GM18907 (cell line): ENCODE data around the gene ZNF503.

Source experiments
- ATAC-seq: cut with Tn5 transposase; IDR thresholded peaks from one replicate; pipeline ENCODE4 v1.9.1; 2021; ENCODE audit warnings: mild to moderate bottlenecking, moderate library complexity; ENCODE audit not compliant: unreplicated experiment

Gene ZNF503, protein sequence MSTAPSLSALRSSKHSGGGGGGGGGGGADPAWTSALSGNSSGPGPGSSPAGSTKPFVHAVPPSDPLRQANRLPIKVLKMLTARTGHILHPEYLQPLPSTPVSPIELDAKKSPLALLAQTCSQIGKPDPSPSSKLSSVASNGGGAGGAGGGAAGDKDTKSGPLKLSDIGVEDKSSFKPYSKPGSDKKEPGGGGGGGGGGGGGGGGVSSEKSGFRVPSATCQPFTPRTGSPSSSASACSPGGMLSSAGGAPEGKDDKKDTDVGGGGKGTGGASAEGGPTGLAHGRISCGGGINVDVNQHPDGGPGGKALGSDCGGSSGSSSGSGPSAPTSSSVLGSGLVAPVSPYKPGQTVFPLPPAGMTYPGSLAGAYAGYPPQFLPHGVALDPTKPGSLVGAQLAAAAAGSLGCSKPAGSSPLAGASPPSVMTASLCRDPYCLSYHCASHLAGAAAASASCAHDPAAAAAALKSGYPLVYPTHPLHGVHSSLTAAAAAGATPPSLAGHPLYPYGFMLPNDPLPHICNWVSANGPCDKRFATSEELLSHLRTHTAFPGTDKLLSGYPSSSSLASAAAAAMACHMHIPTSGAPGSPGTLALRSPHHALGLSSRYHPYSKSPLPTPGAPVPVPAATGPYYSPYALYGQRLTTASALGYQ

DNA sequence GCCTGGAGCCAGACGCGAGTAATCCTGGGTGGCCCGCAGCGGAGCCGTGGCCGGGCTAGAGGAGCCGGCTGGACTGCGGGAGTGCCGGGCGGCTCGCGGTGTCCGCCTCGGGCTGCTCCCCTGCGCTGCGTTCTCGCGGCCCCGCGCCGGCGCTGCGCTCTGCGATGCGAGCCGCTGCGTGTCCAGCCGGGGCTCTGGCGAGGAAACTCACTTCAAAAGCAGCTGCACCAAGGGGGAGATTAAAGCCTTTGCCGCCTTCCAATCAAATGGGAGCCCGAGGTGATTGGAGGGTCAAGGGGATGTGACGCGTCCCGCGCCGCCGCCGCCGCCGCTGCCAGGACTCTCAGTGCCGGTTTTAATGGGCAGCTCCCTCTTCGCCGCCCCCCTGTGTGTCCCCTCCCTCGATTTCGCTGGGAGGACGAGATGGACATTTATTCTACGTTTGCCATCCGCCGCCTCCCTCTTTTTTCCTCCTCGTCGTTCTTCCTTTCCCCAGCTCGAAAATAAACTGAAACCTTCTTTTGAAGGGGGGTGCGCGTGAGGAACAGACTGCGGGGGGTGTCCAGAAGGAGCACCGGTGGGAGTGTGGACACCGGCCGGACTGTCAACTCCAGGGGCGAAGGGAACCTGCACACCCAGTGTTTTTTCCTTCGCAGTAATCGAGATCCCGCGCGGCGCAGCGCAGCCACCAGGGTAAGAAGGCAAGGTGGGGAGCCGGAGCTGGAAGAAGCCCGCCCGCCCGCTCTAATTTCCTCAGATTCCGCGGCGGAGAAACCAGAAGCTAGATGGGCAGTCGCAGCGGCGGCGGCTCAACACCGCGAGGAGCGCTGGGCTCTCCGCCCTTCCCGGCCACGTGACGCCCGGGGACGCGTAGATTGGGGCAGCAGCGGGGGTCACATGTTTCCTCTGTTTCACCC, at the start of gene ZNF503:
Gene ZNF503 (minus strand): TSS at position 196 of the 917 bp plus-strand sequence. CDS start 345 bp downstream, outside the sequence.
- ATAC-seq = peak; percentile 72

DNA sequence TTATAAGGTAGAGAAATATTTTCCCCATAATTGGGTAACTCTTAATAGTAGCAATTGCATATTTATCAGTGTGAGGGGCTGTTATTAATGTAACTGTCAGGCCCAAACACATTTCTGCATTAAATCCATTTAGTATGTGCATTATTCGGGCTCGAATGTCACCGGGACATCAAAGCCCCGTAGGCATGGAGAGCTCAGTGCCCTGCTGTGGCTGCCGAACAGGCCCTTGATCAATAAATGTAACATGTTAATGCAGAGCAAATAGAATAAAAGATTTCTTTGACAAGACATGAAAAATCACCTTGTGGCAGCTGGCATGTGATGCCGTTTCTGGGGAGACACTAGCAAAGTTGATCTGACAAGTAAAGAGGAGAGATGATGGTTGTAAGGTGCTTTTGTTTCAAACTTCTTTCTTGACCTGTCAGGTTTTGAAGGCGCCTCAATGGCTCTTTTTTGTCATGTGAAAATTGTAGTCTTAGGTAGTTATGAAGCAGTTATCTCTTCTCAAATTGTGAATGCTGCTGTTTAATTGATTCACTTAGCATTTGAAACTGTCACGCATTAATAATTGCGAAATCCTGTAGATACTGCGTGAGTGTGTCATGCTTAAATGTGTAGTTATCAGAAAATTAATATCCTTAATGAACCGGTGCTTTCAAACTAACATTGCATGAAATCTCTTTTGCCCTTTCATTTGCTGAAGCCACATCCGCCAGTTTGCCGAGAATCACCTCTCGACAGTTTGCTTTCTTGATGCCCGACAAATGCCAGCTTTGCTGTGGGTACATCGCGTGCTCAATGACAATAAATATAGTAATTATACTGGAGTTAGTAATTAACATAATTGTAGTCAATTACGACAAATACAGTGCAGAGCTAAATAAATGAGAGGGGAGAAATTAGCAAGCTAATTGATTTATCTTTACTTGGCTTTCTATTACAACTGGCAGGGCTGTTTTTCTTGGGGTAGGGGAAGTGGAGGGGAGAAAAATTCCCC, 49.4 kb upstream of the ZNF503 start:
- ATAC-seq = no peak

DNA sequence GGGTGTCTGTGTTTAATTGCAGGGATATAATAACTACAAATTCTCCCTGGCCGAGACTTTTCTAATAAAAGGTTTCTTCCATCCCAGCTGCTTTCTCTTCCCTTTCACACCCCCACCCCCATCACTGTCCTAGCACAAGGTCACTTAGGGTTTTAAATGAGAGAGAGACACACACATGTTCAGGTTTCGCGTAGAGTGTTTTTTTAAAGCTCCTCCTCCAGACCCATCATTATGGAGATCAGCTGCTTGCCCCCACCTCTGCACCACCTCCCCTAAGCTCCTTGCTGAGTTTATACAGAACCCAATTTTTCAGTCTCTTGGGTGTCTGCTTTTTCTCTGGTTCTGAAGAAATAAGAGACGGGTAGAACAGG, 48.5 kb upstream of the ZNF503 start:
- no peak for ATAC-seq

DNA sequence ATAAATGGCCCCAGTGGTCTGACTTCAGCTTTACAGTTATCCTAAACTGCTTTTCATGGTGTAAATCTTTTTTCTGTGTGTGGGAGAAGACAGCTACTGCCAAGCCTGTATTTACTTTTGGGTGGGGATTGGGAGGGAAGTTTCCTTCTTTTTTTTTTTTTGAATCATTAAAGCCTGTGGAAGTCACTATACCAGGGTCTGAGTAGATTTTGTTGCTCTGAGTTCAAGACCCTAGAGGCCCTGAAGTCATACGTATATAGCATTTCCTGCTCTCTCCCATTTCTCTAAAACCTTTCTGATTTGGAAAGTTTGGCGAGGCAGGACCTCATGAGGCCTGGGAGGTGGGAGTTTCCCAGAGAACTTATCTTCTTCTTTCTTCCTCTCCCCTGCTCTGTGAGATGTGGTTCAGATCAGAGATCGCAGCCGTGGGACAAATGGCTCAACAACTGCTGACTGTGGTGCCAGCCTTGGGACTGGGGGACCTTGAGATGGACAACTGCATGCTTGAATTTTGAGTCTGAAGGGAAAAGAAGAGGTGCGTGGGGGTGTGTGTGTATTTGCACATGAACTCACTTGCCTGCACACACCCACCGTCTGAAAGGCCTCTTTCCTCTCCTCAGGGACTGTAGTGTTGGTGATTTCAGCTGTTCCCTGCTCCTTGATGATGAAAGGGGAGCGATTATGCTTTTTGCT, 48.0 kb upstream of the ZNF503 start:
- ATAC-seq = no peak

DNA sequence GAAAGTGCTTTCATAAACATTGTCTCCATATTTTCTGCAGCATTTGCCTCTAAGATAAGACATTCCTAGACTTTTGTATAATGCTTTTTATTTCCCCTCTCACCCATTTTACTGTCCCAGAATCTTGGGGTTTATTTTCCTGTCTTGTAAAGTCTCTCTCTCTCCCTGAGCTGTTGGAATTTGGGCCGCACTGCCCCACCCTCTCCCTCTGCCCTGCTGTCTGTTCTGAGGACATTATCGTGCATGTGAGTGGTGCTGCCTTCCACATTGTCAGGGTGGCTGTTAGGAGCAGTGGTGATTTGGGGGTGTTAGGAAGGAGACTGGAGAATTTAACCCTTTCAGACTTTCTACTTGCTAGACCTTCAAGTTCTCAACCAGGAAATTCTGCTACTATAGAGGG, 46.6 kb upstream of the ZNF503 start:
- no peak for ATAC-seq

DNA sequence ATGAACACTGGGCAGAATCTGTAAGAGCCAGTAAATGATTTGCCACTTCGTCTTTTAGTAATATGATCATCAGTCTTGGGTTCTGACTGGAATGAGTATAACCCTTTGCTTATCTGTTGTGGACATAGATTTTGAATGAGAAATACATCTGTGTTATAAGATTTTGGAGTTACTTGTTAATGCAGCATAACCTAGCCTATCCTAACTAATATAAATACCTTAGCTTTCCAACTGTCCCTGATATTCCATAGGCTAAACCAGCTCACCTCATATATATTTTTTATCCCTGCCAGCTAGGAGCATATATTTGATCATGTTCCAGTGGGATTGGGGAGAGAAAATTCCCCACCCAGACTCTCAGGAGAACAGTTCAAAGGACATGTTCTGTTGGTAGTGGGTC, 44.9 kb upstream of the ZNF503 start:
- ATAC-seq = no peak

DNA sequence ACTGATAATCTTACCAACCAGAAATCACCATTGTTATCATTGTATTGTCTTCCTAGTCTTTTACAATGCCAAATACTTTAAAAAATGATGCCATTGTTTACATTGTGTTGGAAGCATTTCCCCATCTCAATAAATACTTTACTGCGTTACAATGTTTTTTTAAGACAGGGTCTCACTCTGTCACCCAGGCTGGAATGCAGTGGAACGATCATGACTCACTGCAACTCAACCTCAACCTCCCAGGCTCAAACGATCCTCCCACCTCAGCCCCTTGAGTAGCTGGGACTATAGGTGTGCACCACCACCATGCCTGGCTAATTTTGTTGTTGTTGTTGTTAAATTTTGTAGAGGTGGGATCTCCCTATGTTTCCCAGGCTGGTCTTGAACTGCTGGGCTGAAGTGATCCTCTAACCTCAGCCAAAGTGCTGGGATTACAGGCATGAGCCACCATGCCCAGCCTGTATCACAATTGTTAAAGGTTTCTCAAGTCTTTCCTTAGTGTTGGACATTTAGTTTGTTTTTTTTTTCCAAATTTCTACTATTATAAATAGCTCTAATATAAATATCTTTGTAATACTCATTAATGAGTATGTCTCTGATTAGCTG, 43.3 kb upstream of the ZNF503 start:
- no peak for ATAC-seq

DNA sequence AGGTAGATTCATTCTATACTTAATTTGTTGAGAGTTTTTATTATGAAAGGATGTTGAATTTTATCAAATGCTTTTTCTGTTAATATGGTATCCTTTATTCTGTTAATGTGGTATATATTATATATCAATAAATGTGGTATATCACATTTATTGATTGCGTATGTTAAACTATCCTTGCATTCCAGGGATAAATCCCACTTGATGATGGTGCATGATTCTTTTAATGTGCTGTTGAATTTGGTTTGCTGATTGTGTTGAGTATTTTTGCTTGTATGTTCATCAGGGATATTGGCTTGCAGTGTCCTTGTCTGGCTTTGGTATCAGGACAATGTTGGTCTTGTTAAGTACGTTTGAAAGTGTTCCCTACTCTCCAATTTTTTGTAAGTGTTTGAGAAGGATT, 41.8 kb upstream of the ZNF503 start:
- ATAC-seq = no peak

DNA sequence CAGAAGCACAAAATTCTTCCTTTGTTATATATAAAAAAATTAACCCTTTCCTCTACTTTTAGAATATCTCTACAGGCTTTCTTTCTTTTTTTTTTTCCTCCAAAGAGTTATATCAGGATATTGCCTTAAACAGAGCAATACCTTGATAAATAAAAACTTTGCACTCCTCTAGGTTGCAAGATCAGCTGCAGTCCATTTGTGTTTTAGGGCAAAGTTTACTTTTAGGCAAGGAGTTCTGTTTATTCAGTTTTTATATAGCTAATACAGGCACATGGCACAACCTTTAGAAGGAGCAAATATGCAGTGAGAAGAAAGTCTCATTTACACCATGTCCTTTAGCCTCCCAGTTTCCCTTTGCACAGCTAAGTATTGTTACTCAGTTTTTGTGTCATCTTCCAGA, 40.1 kb upstream of the ZNF503 start:
- no peak for ATAC-seq

DNA sequence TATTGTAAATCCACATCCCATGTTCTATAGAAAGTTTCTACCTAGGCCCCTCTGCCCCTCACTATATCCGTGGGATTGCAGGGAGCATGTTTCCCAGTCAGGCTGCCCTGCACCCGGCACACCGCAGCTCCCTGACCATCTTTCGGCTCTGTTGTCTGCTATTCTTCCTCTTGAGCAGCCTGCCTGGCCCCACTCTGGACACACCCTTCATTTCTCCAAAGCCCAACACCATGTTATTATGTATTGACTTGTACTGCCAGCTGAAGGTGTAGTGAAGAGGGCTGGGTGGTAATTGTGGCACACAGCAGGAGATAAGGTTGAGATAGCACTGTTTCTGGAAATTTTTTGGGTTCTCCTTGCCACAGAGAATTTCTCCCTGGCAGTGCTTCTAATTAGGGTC, 39.6 kb upstream of the ZNF503 start:
- ATAC-seq = no peak

DNA sequence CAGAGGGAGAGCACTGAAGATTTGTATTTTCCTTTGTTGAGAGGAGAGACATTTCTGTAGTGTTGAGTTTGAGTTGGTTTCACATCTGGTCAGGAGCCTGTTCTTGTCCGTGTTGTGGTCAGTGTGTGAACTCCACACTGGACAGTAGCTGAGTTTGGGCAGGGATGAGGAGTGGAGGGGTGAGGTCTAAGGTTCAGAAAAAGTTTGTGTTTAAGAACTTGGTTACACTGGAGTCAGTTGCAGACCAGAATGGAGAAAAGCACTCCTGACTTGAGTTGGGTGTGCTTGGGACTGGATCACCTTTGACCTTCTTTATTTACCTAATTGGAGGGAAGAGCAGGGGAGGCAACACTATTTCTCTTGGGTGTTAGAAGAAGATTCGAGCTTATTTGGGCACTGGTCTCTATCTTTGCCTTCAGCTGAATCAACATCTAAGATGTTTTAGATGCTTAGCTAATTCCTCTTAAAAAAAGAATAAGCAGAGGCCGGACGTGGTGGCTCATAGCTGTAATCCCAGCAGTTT, 38.8 kb upstream of the ZNF503 start:
- no peak for ATAC-seq

DNA sequence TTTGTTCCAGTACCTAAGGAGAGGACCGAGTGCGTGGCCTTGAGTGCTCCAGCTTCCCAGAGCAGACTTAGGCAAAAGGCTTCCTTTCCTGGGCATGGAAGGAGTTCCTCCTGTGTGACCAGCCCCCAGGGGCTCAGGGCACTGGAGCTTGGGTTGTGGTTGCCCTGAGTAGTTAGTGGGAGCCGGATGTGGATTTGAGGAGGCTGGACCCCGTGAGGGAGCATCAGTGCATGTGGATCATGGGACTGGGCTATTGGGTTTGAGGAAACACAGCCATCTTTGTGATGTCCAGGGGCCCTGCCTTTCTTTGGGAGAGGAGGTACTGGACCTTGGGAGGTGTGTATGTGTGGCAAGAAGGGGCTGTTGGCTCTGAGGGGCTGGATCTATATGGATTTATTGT, 38.2 kb upstream of the ZNF503 start:
- no peak for ATAC-seq

DNA sequence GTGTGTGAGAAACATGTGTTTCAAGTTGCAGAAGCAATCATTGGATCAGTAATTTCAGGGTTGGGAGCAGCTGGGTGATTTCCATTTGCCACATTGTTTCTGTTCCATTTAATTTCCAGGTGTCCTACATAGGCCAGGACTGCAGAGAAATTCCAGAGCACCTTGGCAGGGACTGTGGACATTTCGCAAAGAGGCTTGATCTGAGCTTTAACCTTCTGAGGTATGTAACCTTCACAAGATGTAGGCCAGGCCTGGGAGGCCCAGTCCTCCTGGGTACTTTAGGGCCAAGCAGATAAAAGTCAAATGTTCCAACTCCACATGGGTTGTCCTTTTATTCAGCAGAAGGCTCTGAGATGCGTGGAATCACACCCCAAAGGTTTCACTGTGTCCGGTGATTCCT, 36.7 kb upstream of the ZNF503 start:
- ATAC-seq = no peak

DNA sequence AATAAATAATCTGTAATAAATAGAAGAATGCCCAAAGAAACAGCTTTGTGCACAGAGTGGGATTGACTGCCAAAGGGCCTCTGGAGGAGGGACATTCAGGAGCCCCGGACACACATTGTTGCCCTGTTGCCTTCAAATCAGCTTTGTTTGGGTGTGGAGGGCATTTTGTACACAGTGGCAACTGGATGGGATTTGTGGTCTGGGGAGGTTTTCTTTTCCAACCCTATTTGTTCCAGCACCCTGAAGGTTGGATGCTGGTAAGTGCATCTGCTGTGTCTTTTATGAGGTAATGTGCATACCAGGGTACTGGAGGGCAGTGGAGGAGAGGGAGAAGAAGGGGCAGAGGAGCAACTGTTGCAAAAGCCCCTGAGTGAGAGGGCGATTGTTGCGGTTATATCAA, 36.1 kb upstream of the ZNF503 start:
- ATAC-seq = no peak

DNA sequence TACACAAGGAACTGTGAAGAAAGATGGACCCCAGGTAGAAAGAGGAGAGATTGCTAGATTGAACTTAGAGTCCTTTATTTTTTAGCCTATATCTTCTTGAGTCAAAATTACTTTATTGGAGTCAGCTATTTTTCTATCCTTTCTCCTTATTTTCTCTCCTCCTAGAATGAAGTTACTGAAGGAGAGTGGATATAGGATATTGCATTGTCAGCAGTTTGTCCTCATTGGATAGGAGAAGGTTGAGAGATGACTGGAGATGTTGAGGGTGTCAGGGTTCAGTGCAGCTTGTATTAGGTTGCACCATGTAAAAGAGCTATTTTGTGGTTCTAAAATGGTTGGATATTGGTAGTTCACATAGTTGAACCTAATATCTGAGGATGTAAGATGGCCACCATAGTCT, 35.3 kb upstream of the ZNF503 start:
- ATAC-seq = no peak

DNA sequence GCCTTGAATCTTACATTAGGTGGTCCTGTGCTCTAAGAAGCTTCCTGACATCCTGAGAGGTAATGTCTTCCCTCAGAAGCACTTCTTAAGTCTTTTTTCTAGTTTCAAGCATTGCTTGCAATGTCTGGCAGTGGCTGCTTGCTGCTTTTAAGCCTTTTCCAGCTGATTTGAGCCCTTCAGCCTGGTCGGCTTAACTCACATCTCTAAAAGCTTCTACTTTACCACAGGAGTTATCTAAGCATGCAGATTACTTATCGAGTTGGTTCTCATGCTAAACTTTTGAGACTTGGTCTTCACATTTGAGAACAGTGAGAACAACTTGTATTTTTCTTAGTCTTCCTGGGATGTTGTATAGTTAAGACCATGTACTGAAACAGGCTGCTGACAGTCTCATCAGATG, 33.7 kb upstream of the ZNF503 start:
- no peak for ATAC-seq

DNA sequence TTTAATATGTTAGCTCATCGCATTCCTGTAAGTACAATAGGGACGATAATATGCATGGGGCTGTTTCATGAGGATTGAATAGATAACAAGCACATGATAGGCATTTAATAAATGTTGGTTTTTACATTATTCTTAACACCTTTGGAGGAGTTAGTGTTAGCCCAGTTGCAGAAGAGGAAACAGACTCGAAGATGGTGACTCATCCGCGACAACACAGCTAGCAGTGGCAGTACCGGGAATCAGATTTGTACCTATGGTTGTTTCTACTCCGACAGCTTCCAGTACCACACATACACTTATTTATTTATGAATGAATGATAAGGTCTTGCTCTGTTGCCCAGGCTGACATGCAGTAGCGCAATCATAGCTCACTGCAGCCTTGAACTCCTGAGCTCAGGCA, 32.7 kb upstream of the ZNF503 start:
- ATAC-seq = no peak

DNA sequence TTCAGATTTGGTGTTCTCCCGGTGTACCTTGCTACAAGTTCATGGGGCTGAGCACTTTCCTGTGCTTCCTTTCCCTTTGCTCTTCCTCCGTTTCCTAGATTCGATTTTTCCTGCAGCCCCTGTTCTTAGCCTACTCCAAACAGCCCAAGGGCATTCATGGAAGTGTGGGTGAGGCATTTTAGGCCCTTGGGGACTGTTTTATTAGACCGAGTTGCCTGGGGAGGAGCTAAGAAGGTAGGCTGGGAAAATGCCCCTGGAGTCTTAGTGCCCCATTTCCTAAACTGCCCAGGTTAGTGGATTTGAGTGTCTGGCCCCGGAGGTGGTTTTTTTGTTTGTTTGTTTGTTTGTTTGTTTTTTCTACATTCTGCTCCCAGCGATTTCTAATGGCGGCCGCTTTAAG, 31.7 kb upstream of the ZNF503 start:
- ATAC-seq = no peak

DNA sequence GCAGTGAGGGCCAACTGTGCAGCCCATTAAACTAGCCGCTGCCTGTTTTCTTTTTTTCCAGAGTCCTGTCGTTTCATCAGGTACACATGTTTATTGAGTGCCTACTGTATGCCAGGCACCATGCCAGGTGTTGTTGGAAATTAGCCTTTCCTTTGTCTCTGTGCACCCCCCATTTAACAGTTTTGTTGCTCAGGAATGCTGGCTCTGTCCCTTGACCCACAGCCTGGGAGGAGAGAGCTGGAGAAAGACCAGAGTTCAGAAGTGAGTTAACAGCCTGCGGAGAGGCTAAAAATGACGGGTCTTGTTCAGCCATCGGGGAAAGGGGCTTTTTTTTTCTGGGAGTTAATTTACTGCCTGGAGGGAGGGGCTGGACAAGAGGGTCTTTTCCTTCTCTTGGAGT, 31.2 kb upstream of the ZNF503 start:
- no peak for ATAC-seq
